SJCRH30 (cell line): ENCODE data around the gene MAP2K1. TPM values are rescaled to one million over a fixed set of nuclear protein-coding genes. Genes with fewer than 3 reads are reported as not detected.
A peak's percentile ranks its signal among the peaks of the same experiment; 100 is the strongest.

Experiments used
- DNase-seq, 2 experiments: peaks; one replicate each; pipeline ENCODE4 v3.0.0-alpha.2; 2015 to 2020
- H3K27ac ChIP-seq: fragments of 250-450 bp; sonication (Bioruptor Pico); 2 replicates; pipeline ENCODE4 v1.5.1; 2020; ENCODE audit warnings: mild to moderate bottlenecking, moderate library complexity
- H3K27me3 ChIP-seq: fragments of 250-450 bp; sonication (Bioruptor Pico); 2 replicates; pipeline ENCODE4 v1.5.1; 2020; ENCODE audit warnings: mild to moderate bottlenecking, moderate library complexity
- H3K36me3 ChIP-seq: fragments of 250-450 bp; sonication (Bioruptor Pico); 2 replicates; pipeline ENCODE4 v1.5.1; 2020; ENCODE audit warnings: mild to moderate bottlenecking, moderate library complexity
- H3K4me1 ChIP-seq: fragments of 250-450 bp; sonication (Bioruptor Pico); 2 replicates; pipeline ENCODE4 v1.5.1; 2020; ENCODE audit warnings: mild to moderate bottlenecking, moderate library complexity
- H3K4me3 ChIP-seq: fragments of 250-450 bp; sonication (Bioruptor Pico); 2 replicates; pipeline ENCODE4 v1.5.1; 2020; ENCODE audit warnings: mild to moderate bottlenecking, moderate library complexity
- H3K9me3 ChIP-seq: fragments of 250-450 bp; sonication (Bioruptor Pico); replicated peaks from 2 replicates; pipeline ENCODE4 v1.5.1; 2020; ENCODE audit warnings: mild to moderate bottlenecking, moderate library complexity
- total RNA-seq: library from RNA; depleted of rRNA; stranded (reverse); fragments of >200 nt; shearing (Covaris generic); gene quantifications from 2 replicates; pipeline ENCODE4 v1.2.3, GENCODE V29; 2014; rRNA removed

Gene MAP2K1
- total RNA-seq, 1 experiment from 2014 or later, result 79.8 TPM

DNA sequence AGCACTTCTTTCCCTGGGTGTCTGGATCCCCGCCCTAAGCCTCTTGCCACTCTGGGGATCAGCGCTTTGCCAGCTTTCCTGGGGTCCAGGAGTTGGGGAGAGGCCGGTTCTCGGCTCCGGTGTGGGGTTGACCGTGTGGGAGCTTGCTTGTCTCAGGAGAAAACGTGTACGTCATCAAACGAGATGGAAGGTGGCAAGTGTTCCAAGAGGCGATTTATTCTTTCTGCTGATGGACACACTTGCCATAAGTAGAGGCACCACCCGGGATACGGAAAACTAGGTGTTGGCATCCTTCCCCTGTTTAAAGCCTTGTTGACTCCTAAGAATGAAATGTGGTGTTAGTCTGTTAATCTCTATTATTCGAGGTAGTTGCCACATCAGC is 118.7 kb downstream of the MAP2K1 start:
- Histone ChIP-seq H3K36me3 (peaks cover 40% of the 10 kb centered on the region), H3K9me3 (no peaks in the 10 kb centered on the region), H3K27me3 (no peaks in the 10 kb centered on the region), H3K27ac (peak overlapping the region; percentile 96), H3K4me1 (peaks cover 9% of the 10 kb centered on the region; the same call in 1 of the 2 replicates), H3K4me3 (peak overlapping the region; percentile 92)
- peak in 1 of 2 experiments; percentile 73 for DNase-seq

DNA sequence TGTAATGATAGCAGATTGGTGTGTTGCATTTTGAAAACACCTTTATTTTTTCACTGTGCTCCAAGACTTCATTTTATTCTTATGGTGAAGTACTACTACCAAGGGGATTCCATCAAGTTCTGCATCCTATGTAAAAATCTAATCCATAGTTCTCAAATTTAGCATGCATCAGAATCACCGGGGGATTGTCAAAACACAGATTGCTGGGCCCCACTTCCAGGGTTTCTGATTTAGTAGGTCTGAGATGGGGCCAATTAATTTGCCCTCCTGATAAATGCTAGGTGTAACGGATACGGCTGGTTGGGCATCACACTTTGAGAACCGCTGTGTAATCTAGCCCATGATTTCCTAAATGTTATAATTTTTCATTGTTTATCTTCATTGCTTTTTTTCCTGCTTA is 119.1 kb downstream of the MAP2K1 start:
- DNase-seq, result no peak
- Histone ChIP-seq H3K4me1 (peaks cover 9% of the 10 kb centered on the region; the same call in 1 of the 2 replicates), H3K4me3 (peak overlapping the region; percentile 92), H3K36me3 (peaks cover 40% of the 10 kb centered on the region), H3K27me3 (no peaks in the 10 kb centered on the region), H3K27ac (peak overlapping the region; percentile 96), H3K9me3 (no peaks in the 10 kb centered on the region)

DNA sequence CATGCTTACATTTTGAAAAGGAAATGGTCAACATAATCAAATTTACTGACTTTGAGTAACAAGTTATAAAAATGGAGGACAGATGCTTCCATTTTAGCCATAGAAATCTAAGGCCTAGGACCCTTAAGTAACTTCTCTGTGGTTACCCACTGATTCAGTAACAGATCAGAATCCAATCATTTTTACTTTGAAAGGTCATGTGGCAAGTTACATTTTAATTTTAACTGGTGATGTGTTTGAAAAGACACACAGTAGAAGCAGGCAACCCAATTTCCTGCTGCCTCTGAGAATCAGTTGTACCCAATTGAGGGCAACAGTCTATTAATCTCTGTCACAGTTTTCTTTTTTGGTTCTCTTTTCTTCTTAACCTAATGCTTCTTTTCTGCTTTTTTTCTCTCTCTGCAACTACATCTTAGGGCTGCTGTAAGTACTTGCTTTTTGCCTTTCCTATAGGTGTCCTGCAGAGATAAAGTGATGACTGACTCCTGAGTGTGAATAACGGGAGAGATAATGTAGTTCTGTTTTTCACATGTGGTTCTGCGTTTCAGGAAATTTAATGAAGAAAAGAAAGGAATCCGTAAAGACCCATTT is 121.7 kb downstream of the MAP2K1 start:
- Histone ChIP-seq H3K4me3 (no peak overlapping the region), H3K9me3 (no peaks in the 10 kb centered on the region), H3K4me1 (no peaks in the 10 kb centered on the region), H3K36me3 (peaks cover 15% of the 10 kb centered on the region), H3K27me3 (no peaks in the 10 kb centered on the region), H3K27ac (no peak overlapping the region)
- DNase-seq, result no peak

GRCh38 chr15:66514586-66514985 is 127.9 kb downstream of the MAP2K1 start:
- no peak for DNase-seq
- no peak overlapping the region for H3K4me3 ChIP-seq
- H3K36me3 ChIP-seq, result peaks cover 27% of the 10 kb centered on the region
- H3K27ac ChIP-seq, result no peak overlapping the region
- no peaks in the 10 kb centered on the region for H3K4me1 ChIP-seq
- H3K9me3 ChIP-seq, result no peaks in the 10 kb centered on the region
- H3K27me3 ChIP-seq, result no peaks in the 10 kb centered on the region

- Histone ChIP-seq H3K4me3 (no peak overlapping the region), H3K4me1 (no peaks in the 10 kb centered on the region), H3K36me3 (peaks cover 26% of the 10 kb centered on the region), H3K27me3 (no peaks in the 10 kb centered on the region), H3K9me3 (no peaks in the 10 kb centered on the region), H3K27ac (no peak overlapping the region)
- no peak for DNase-seq
These were observed 129.2 kb downstream of the MAP2K1 start for GRCh38 chr15:66515901-66516322.

- no peak for DNase-seq
- Histone ChIP-seq H3K9me3 (no peaks in the 10 kb centered on the region), H3K36me3 (peaks cover 44% of the 10 kb centered on the region)
These were observed 137.2 kb downstream of the MAP2K1 start for GRCh38 chr15:66523926-66524325.

GRCh38 chr15:66524838-66525237 is 138.1 kb downstream of the MAP2K1 start:
- Histone ChIP-seq H3K27me3 (no peaks in the 10 kb centered on the region), H3K9me3 (no peaks in the 10 kb centered on the region), H3K27ac (no peak overlapping the region), H3K36me3 (peaks cover 51% of the 10 kb centered on the region), H3K4me1 (no peaks in the 10 kb centered on the region), H3K4me3 (no peak overlapping the region)
- DNase-seq, result no peak

More at GRCh38 chr15:66523926-66524325, 137.2 kb downstream of the MAP2K1 start:
- Histone ChIP-seq H3K27me3 (no peaks in the 10 kb centered on the region), H3K4me1 (no peaks in the 10 kb centered on the region), H3K27ac (no peak overlapping the region), H3K4me3 (no peak overlapping the region)

- Histone ChIP-seq H3K4me1 (no peaks in the 10 kb centered on the region), H3K27ac (no peak overlapping the region), H3K4me3 (no peak overlapping the region), H3K9me3 (no peaks in the 10 kb centered on the region), H3K36me3 (peaks cover 55% of the 10 kb centered on the region), H3K27me3 (no peaks in the 10 kb centered on the region)
- no peak for DNase-seq
These were observed 148.3 kb downstream of the MAP2K1 start for GRCh38 chr15:66535056-66535455.

Other genes with a start within 250 kb of the MAP2K1 start
- gene MEGF11, start 133.2 kb upstream of the MAP2K1 start, total RNA-seq, result 7.3 and 8.7 TPM in 2 replicates
- 123 and 138 TPM in 2 replicates for gene DIS3L, start 93.3 kb upstream of the MAP2K1 start, total RNA-seq
- 54.1 and 58.1 TPM in 2 replicates for gene TIPIN, start 30.2 kb upstream of the MAP2K1 start, total RNA-seq
- gene SNAPC5, start 110.8 kb downstream of the MAP2K1 start, total RNA-seq, result 14.6 and 17.1 TPM in 2 replicates
- gene RPL4, start 117.9 kb downstream of the MAP2K1 start, total RNA-seq, result 6,637 and 6,933 TPM in 2 replicates
- gene ZWILCH, start 118.4 kb downstream of the MAP2K1 start, total RNA-seq, result 53.4 and 61.8 TPM in 2 replicates
- gene LCTL, start 179.1 kb downstream of the MAP2K1 start, total RNA-seq, result 1.8 and 2.0 TPM in 2 replicates